Endometrial microvascular endothelial cells (primary cell): ENCODE results near the gene NECTIN2. TPM values are rescaled to one million over a fixed set of nuclear protein-coding genes. Genes with fewer than 3 reads are reported as not detected.

Experiments
- in situ Hi-C: cut with HindIII; loops from 2 replicates; pipeline ENCODE4 v1.10.0; 2017; ENCODE audit warnings: low sequenced_read_pairs, low pct_unique_long_range_greater_than_20kb; ENCODE audit errors: inconsistent ontology term
- total RNA-seq: library from RNA; depleted of rRNA; stranded (reverse); fragments of >200 nt; gene quantifications from one replicate; pipeline ENCODE4 v1.2.3, GENCODE V29; 2015; ENCODE audit errors: inconsistent ontology term

The NECTIN2 gene
- total RNA-seq, 1 donor from 2014 or later, result 307 TPM

DNA sequence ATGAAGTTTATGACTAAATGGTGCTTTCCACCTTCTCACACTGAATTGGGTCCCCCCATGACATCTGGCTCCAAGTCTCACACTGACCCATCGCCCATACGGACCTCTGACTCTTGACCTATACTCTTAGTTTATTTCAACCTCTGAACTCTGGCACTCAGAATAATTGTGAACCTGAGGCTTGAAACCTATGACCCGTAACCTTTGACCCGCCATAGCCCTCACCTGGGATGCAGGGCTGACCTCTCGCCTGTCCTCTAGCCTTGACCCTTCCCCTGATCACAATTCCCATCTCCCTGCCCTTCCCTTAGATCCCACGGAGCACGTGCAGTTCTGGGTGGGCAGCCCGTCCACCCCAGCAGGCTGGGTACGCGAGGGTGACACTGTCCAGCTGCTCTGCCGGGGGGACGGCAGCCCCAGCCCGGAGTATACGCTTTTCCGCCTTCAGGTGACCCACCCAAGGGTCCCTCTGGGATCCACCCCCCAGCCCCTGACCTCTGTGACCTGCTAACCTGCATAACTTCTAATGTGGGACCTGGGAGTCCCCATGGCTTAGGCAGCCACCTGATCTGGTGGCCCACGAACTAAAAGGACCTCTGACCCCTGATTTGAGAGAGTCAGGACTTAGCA is 32.1 kb upstream of the NECTIN2 start:
- in situ Hi-C loops, result no loop called here

DNA sequence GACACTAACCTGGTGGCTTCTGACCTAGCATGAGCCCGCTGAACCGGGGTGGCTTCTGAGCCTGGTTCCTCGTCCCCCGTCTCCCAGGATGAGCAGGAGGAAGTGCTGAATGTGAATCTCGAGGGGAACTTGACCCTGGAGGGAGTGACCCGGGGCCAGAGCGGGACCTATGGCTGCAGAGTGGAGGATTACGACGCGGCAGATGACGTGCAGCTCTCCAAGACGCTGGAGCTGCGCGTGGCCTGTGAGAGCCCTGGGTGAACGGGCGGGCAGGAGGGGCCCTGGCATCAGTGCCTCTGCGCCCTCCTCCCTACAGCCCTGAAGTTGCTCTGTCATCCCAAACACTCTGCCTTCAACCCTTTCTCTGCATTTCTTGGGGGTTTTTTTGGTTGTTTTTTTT is 31.6 kb upstream of the NECTIN2 start:
- in situ Hi-C loops, result no loop called here

DNA sequence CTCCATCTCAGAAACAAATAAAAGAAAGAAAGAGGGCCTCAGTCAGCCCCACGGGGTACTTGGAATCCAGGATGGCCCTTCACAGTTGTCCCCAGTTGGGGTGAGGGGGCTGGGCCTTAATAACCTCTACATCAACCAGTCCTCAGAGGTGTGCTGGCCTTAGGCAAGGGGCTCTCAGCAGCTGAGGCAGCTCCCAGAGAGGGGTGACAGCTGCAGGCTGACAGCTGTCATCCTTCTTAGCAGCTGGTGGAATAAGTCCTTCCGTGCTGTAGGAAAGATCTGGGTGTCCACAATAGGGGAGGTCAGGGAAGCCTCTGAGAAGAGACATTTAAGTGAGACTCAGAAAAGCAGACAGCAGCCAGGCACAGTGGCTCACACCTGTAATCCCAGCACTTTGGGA is 29.8 kb upstream of the NECTIN2 start:
- in situ Hi-C loops, result no loop called here

DNA sequence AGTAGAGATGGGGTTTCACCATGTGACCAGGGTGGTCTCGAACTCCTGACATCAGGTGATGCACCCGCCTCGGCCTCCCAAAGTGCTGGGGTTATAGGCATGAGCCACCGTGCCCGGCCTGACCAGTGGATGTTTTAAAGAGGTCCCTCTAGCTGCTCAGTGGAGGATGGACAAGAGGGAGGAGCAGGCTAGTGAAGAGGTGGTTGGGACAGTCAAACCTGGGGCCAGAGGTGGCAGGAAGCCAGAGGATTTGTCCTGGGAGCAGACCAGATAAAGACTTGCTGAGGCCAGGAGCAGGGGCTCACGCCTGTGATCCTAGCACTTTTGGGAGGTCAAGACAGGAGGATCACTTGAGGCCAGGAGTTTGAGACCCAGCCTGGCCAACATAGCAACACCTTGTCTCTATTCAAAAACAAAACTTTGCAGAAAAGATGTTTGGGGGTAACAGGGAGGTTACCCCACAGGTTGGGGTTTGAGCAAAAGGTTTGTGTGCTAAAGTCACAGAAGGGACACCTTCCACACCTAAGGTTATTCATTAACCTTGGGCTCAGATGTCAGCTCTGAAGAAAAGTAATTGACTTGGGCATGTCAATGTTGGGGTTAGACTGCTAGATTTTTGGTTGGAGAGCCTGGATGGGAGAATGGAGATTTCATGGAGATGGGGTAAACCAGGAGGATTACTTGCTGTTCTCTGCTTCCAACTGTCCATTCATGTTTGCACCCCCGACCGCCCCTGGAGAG is 28.2 kb upstream of the NECTIN2 start:
- in situ Hi-C loops, result no loop called here

DNA sequence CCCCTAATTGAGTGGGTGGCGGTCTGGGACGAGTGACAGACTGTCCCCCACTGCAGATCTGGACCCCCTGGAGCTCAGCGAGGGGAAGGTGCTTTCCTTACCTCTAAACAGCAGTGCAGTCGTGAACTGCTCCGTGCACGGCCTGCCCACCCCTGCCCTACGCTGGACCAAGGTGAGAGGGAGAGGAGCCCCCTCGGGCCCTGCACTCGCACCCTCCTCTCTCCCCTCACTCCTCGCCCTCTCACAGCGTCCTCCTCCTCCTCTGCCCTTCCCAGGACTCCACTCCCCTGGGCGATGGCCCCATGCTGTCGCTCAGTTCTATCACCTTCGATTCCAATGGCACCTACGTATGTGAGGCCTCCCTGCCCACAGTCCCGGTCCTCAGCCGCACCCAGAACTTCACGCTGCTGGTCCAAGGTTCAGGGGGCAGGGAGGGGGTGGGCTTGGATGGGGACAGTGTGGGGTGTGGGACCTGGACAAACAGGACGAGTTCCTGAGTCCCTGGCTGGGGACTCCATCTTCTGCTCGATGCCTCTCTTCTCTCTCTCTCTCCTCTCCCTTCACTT is 27.5 kb upstream of the NECTIN2 start:
- in situ Hi-C loops, result no loop called here

DNA sequence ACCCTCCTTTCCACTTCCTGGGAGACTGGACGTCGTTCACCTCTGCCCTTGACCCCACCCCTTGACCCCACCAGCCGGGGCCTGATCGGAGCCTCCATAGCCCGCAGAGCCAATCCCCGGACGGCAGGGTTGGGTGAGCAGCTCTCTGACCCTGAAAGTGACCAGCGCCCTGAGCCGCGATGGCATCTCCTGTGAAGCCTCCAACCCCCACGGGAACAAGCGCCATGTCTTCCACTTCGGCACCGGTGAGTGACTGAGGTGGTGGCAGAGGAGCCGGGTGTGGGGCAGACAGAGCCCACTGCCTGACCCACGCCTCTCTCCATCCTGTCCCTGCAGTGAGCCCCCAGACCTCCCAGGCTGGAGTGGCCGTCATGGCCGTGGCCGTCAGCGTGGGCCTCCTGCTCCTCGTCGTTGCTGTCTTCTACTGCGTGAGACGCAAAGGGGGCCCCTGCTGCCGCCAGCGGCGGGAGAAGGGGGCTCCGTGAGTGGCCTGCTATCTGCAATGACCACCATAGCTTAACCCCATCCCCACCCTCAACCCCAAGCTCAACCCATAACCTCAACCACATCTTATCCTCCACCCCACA is 26.8 kb upstream of the NECTIN2 start:
- in situ Hi-C loops, result no loop called here

DNA sequence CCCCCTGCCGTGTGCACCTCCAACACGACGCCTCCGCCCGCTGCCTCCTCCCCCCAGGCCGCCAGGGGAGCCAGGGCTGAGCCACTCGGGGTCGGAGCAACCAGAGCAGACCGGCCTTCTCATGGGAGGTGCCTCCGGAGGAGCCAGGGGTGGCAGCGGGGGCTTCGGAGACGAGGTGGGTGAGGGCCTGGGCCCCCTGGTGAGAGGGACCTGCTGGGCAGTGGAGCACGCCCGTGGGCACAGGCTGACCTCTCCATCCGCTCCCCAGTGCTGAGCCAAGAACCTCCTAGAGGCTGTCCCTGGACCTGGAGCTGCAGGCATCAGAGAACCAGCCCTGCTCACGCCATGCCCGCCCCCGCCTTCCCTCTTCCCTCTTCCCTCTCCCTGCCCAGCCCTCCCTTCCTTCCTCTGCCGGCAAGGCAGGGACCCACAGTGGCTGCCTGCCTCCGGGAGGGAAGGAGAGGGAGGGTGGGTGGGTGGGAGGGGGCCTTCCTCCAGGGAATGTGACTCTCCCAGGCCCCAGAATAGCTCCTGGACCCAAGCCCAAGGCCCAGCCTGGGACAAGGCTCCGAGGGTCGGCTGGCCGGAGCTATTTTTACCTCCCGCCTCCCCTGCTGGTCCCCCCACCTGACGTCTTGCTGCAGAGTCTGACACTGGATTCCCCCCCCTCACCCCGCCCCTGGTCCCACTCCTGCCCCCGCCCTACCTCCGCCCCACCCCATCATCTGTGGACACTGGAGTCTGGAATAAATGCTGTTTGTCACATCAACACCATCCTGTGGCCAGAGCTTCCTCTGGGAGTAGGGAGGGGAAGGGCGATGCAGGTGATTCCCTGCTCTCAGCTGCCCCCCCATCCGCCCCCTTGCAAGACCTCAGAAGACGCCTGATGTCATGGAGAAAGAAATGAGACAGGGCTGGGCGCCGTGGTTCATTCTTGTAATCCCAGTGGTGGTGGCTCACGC is 25.2 kb upstream of the NECTIN2 start:
- in situ Hi-C loops, result no loop called here

DNA sequence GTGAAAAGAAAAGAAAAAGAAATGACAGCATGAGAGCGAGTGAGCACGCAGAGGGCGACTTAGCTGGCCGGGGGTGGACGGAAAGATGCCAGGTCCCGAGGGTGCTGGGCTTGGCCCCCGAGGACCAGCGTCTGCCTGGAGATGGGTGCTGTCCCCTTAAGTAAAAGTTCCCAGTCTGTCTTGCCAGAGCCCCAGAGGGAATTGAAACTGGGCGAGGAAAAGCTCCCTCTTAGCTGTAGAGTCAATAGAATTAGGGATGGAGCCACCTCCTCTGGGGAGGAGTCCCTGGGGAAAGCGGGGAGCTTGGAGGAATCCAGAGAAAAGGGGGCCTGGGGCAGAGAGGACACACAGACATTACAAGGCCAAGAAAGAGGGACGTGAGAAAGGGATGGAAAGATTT is 23.9 kb upstream of the NECTIN2 start:
- in situ Hi-C loops, result no loop called here

DNA sequence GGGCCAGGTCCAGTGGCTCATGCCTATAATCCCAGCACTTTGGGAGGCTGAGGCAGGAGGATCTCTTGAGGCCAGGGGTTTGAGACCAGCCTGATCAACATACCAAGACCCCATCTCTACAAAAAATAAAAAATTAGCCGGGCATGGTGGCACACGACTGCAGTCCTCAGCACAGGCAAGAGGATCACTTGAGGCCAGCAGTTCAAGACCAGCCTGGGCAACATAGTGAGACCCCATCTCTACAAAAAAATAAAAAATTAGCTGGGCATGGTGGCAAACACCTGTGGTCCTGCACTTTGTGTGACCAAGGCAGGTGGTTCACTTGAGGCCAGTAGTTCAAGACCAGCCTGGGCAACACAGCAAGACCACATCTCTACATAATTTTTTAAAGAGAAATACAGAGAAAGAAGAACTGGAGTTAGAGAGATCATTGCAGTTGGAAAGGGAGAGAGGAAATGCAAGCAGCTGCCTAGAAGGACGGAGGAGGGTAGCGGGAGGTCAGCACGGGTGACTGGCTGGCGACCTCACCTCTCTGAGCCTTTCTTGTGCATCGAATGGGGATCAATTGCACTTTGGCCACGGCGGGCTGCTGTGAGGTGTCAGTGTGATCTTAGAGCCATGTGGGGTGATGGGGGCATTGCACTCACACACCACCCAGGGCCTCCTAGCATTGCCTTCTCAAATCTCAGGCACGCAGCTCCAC is 23.3 kb upstream of the NECTIN2 start:
- in situ Hi-C loops, result no loop called here

DNA sequence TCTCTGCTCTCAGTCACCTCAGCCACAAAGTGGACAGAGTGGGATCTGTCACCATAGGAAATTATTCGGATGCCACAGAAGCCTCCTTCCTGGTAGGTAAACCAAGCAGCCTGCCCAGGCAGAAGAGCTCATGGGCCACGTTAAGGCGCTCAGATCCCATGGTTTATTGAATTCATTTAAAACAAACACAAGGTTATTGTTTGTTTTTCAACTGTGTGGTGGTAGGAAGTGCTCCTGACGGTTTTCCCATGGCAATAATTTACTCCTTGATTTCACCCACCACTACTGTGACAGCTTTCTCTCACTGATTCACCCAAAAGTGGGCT is 22.8 kb upstream of the NECTIN2 start:
- in situ Hi-C loops, result no loop called here

DNA sequence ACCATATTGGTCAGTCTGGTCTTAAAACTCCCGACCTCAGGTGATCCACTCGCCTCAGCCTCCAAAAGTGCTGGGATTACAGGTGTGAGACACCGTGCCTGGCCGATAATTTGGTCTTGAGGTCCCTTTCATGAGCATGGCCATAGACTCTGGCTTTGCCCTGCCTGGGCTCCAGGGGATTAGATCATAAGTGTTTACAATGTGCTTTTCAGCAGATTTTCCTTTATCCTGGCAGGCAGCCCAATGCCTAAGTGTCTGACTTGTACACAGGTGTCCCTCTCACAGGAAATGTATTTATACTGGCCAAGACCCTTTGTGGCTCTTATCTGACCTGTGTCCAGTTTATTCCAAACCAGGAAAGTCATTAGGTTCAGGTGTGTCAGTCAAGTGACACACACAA is 21.3 kb upstream of the NECTIN2 start:
- in situ Hi-C loops, result loop anchor here (25.0 kb wide), 1 partner anchor 112 kb away; no protein-coding TSS in a partner anchor

DNA sequence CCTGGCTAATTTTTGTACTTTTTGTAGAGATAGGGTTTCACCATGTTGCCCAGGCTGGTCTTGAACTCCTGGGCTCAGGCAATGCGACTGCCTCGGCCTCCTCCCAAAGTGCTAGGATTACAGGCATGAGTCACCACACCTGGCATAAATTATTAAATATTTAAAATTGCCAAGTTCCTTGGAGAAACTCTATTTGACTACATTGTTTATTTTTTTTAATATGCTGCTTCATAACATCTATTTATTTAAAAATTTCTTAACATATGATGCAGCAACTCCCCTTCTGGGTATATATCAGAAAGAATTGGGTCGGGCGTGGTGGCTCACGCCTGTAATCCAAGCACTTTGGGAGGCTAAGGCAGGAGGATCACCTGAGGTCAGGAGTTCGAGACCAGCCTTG is 13.2 kb upstream of the NECTIN2 start:
- in situ Hi-C loops, result loop anchor here (25.0 kb wide), 1 partner anchor 121 kb away; no protein-coding TSS in a partner anchor

DNA sequence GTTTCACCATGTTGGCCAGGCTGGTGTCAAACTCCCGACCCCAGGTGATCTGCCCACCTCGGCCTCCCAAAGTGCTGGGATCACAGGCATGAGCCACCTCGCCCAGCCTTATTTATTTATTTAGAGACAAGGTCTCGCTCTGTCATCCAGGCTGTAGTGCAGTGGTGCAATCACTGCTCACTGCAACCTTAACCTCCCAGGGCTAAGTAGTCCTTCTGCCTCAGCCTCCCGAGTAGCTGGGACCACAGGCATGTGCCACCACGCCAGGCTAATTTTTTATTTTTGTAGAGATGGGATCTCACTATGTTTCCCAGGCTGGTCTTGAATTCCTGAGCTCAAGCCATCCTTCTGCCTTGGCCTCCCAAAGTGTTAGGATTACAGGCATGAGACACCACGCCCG is 11.7 kb upstream of the NECTIN2 start:
- in situ Hi-C loops, result loop anchor here (25.0 kb wide), 1 partner anchor 122 kb away; no protein-coding TSS in a partner anchor

DNA sequence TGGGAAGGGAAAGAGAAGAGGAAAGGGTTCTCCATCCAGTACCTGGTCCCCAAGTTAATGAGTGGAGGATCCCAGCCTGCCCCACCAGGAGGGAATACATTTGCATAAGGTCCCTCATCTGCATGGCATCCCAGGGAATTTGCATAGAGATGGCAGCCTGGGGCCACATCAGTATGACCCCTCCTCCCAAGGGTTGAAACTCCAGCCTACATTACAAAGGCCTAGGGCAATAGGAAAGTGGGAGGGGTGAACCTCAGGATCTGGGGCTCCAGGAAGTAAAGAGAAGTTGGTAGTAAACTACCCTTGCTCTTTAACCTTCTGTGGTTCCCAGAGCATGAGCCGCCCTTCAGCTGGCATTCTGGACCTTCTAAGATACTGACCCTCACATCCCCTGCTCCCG is 6.8 kb upstream of the NECTIN2 start:
- in situ Hi-C loops, result loop anchor here (25.0 kb wide), 1 partner anchor 127 kb away; no protein-coding TSS in a partner anchor

DNA sequence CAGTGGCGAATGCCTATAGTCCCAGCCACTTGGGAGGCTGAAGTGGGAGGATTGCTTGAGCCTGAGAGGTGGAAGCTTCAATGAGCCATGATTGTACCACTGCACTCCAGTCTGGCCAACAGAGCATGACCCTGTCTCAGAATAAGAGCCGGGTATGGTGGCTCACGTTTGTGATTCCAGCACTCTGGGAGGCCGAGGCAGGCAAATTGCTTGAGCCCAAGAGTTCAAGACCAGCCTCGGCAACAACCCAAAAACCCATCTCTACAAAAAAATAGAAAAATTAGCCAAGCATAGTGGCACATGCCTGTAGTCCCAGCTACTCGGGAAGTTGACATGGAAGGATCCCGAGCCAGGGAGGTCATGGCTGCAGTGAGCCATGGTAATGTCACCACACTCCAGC is 5.3 kb upstream of the NECTIN2 start:
- in situ Hi-C loops, result loop anchor here (25.0 kb wide), 1 partner anchor 129 kb away; no protein-coding TSS in a partner anchor

DNA sequence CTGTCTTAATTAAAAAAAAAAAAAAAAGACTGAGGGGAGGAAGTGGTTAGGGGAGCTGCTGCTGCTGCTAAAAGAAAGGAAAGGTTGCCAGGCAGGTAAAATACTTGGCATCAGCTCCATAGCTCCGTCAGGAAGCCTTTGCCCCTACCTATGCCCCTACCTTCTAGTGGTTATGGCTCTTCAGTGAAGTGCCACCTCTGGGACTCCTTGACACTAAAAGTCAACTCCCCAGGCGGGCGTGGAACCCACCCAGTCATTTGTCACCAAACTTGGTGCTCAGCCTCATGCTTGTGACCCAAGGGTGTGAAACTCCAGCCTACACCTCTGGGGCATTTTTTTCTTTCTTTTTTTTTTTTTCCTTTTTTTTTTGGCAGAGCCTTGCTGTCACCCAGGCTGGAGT is 4.9 kb upstream of the NECTIN2 start:
- in situ Hi-C loops, result loop anchor here (25.0 kb wide), 1 partner anchor 129 kb away; no protein-coding TSS in a partner anchor

DNA sequence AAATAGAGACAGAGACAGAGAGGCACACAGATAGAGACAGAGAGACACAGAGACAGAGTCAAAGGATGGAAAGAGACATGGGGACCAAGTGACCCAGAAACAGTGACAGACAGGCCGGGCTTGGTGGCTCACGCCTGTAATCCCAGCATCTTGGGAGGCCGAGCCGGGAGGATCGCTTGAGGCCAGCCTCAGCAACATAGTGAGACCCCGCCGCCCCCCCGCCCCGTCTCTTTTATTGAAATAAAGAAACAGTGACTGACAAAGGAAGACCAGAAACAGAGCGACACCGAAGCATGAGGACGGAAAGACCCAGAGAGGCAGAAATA is 848 bp upstream of the NECTIN2 start:
- in situ Hi-C loops, result loop anchor here (25.0 kb wide), 1 partner anchor 133 kb away; no protein-coding TSS in a partner anchor

DNA sequence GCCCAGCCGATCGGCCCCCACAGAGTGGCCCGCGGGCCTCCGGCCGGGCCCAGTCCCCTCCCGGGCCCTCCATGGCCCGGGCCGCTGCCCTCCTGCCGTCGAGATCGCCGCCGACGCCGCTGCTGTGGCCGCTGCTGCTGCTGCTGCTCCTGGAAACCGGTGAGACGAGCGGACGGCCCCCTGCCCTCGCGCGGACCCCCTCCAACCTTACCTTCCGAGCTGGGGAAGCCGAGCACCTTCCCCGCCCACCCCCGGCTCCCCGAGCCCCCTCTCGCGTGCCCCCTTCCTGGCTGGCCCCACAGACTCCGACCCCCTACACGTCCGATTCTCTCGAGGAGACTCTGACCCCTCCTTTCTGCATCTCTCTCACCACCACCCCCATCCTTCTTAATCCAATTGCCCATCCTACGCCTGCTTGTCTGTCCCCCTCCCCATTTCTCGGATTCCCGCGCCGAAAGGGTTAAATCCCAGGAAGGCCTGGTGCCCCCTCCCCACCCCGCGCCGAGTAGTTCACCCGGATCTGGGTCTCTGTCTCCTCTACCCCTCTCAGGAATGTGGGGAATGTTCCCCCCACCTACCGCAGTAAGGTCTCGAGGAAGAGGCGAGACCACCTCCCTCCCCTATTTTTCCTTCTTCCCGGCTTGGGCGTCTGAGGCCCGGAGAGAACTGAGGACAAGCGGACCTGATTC is 502 bp downstream of the NECTIN2 start:
- in situ Hi-C loops, result loop anchor here (25.0 kb wide), 1 partner anchor 134 kb away; no protein-coding TSS in a partner anchor
